Left renal pelvis (tissue), 4 donors: ENCODE measurements around the gene RTCB. TPM values are rescaled to one million over a fixed set of nuclear protein-coding genes. Genes with fewer than 3 reads are reported as not detected.
"Not testable (repeated sequence)": the region's sequence is repeated elsewhere in the genome, so short reads cannot be mapped to it uniquely, and the experiment has no call there.

ENCODE experiments used
- DNase-seq, 4 donors: peaks; one replicate each; pipeline ENCODE4 v3.0.0-alpha.2; 2013; ENCODE audit warnings: low read depth in 4 of 4, low spot score in 3 of 4
- polyA plus RNA-seq, 4 donors: library from polyadenylated mRNA; unstranded; fragments of 120-200 nt; gene quantifications; one replicate each; pipeline ENCODE4 v1.2.1, GENCODE V29; 2013; ENCODE audit not compliant: insufficient read length in 4 of 4

Gene RTCB
- polyA plus RNA-seq, 4 donors, result 77.9 to 106 (median 102) TPM

GRCh38 chr22:32395107-32395506 lies 16.9 kb downstream of the RTCB start:
- DNase-seq, result no peak

- no peak for DNase-seq
These were observed 22.4 kb downstream of the RTCB start for GRCh38 chr22:32389685-32390084.

GRCh38 chr22:32385681-32386080 lies 26.4 kb downstream of the RTCB start:
- no peak for DNase-seq

- DNase-seq, result no peak
These were observed 31.1 kb downstream of the RTCB start for GRCh38 chr22:32380991-32381390.

- DNase-seq, result no peak
These were observed 33.3 kb downstream of the RTCB start for GRCh38 chr22:32378707-32379272.

GRCh38 chr22:32376681-32377080 lies 35.4 kb downstream of the RTCB start:
- DNase-seq, result no peak

GRCh38 chr22:32375678-32376450 lies 36.2 kb downstream of the RTCB start:
- DNase-seq, result no peak

- DNase-seq, result no peak
These were observed 47.8 kb downstream of the RTCB start for GRCh38 chr22:32364210-32364609.

GRCh38 chr22:32361257-32361656 lies 50.8 kb downstream of the RTCB start:
- DNase-seq, result no peak

GRCh38 chr22:32360096-32360495 lies 52.0 kb downstream of the RTCB start:
- DNase-seq, result not testable (repeated sequence)

GRCh38 chr22:32357567-32357966 lies 54.5 kb downstream of the RTCB start, which contains the start of gene RFPL3:
RFPL3 (plus strand) TSS chr22:32357867; CDS start chr22:32358072, 205 bp downstream.
- DNase-seq, result not testable (repeated sequence)

GRCh38 chr22:32355760-32356159 lies 56.3 kb downstream of the RTCB start:
- DNase-seq, result no peak

GRCh38 chr22:32354360-32355351 lies 57.4 kb downstream of the RTCB start:
- no peak for DNase-seq

- no peak for DNase-seq
These were observed 58.2 kb downstream of the RTCB start for GRCh38 chr22:32353840-32354239.

- DNase-seq, result no peak
These were observed 58.8 kb downstream of the RTCB start for GRCh38 chr22:32353292-32353691.

GRCh38 chr22:32352681-32353080 lies 59.4 kb downstream of the RTCB start:
- no peak for DNase-seq

- DNase-seq, result not testable (repeated sequence)
These were observed 60.2 kb downstream of the RTCB start for GRCh38 chr22:32351875-32352274.

- no peak for DNase-seq
These were observed 63.9 kb downstream of the RTCB start for GRCh38 chr22:32348031-32348611.

- DNase-seq, result no peak
These were observed 68.1 kb downstream of the RTCB start for GRCh38 chr22:32343941-32344340.

- no peak for DNase-seq
These were observed 69.1 kb downstream of the RTCB start for GRCh38 chr22:32342977-32343376.
